Mammary epithelial cell (primary cell): ENCODE results near the gene PPP1R37.

Experiments used
- EZH2 ChIP-seq: IDR thresholded peaks from 2 replicates; pipeline ENCODE4 v1.6.1; 2012; ENCODE audit warnings: low read length, inconsistent platforms, borderline replicate concordance
- TF ChIP-seq, protein P1 (sequence below), 2 donors: IDR thresholded peaks in 1 of 2; conservative IDR thresholded peaks in 1 of 2; 2 replicates each; pipeline ENCODE4 v1.5.1; 2011 to 2012; ENCODE audit warnings: inconsistent platforms in 2 of 2, low read length in 2 of 2, mild to moderate bottlenecking in 2 of 2, control low read depth in 1 of 2, low read depth in 1 of 2; ENCODE audit not compliant: insufficient read depth in 1 of 2; ENCODE audit errors: extremely low read depth in 1 of 2

DNA sequence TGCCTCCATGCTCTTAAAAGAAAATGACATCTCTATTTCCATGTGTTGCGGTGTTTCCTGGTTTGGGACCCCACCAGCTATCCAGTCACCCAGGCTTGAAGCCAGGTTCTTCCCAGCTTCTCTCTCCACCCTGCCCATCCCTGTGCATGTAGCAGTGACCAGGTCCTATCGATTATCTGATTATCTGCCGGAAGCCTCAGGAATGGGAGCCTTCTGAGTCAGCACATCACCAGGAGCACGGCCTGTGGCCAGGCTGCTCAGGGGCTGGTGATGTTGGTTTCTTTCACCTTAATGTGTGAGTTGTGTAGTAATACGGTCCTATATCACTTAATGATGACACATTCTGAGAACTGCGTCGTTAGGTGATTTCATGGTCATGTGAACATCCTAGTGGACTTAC is 33.7 kb downstream of the PPP1R37 start:
- TF ChIP-seq, protein P1, sequence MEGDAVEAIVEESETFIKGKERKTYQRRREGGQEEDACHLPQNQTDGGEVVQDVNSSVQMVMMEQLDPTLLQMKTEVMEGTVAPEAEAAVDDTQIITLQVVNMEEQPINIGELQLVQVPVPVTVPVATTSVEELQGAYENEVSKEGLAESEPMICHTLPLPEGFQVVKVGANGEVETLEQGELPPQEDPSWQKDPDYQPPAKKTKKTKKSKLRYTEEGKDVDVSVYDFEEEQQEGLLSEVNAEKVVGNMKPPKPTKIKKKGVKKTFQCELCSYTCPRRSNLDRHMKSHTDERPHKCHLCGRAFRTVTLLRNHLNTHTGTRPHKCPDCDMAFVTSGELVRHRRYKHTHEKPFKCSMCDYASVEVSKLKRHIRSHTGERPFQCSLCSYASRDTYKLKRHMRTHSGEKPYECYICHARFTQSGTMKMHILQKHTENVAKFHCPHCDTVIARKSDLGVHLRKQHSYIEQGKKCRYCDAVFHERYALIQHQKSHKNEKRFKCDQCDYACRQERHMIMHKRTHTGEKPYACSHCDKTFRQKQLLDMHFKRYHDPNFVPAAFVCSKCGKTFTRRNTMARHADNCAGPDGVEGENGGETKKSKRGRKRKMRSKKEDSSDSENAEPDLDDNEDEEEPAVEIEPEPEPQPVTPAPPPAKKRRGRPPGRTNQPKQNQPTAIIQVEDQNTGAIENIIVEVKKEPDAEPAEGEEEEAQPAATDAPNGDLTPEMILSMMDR (conservative IDR thresholded peaks at IDR 0.05 in 1 of 2, IDR thresholded peaks at IDR 0.05 in 1 of 2; ENCODE audit: extremely low read depth in 1 of 2, insufficient read depth in 1 of 2, low read depth in 1 of 2, low read length in 2 of 2) = no peak
- TF ChIP-seq EZH2 = no peak
